HFF-Myc (cell line): Measurements from ENCODE around the gene CDH23.

ENCODE experiments used
- DNase-seq: peaks from one replicate; pipeline ENCODE4 v3.0.0-alpha.2; 2011; ENCODE audit warnings: low read depth; ENCODE audit errors: extremely low read depth
- H3K4me3 ChIP-seq: replicated peaks from 2 replicates; pipeline ENCODE4 v1.5.1; 2011; ENCODE audit warnings: low read depth, mild to moderate bottlenecking, control low read depth, low read length
- TF ChIP-seq, protein P1 (sequence below): IDR thresholded peaks from 2 replicates; pipeline ENCODE4 v1.5.1; 2012; ENCODE audit warnings: mild to moderate bottlenecking, low read depth, low read length, control low read depth; ENCODE audit errors: missing control alignments

Gene CDH23

DNA sequence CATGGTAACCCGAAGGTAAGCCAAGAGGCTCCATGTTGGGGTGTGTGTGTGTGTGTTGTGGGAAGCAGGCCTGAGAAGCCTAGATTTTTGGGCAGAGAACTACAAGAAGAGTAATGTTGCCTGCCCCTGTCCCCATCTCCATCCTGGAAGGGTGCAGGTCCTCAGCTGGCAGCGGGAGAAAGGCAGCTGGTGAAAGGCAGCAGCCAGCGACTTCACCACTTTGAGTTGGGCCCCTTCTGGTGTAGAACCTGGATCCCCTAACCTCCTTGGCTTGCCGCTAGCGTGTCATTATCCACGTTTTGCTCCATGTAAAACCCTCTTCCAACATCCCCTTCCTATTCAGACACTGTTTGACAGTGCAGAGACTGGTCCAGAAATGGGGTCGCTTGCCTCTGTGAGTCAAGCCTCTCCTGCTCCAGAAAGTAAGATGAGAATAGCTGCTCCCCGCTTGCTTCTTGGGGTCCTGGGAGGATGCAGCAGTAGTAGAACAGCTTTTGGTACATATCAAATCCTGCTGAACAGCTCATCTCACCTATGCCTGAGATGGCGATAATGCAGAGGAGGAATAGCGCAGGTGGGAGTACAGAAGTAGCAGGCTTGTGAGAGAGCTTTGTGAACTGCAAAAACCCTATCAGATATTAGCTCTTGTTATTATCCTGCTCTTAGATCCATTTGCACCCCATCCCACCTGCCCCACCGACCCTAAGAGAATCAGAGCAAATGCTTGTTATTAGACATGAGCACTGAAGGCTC, 22.1 kb upstream of the CDH23 start:
- no peak for DNase-seq
- no peak overlapping the region for H3K4me3 ChIP-seq
- TF ChIP-seq, protein P1, sequence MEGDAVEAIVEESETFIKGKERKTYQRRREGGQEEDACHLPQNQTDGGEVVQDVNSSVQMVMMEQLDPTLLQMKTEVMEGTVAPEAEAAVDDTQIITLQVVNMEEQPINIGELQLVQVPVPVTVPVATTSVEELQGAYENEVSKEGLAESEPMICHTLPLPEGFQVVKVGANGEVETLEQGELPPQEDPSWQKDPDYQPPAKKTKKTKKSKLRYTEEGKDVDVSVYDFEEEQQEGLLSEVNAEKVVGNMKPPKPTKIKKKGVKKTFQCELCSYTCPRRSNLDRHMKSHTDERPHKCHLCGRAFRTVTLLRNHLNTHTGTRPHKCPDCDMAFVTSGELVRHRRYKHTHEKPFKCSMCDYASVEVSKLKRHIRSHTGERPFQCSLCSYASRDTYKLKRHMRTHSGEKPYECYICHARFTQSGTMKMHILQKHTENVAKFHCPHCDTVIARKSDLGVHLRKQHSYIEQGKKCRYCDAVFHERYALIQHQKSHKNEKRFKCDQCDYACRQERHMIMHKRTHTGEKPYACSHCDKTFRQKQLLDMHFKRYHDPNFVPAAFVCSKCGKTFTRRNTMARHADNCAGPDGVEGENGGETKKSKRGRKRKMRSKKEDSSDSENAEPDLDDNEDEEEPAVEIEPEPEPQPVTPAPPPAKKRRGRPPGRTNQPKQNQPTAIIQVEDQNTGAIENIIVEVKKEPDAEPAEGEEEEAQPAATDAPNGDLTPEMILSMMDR: no peak

DNA sequence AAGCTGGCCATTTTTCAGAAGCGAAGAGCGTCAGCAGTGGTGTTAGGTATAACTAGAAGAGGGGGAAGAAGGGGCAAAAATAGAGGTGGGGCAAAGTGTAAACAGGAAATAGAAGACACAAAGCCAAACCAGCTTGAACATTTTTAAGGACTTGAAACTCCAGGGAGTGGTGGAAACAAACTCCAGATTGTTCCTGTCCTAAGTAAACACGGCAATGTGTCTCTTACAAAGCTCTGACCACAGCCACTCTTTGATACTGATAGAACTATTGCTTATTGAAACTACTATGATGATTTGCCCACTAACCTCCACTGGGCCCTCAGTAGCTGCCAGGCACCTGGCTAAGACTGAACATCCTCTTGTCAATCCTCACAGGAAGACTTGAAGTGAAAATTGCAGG, 20.8 kb upstream of the CDH23 start:
- H3K4me3 ChIP-seq: no peak overlapping the region
- no peak for DNase-seq
- TF ChIP-seq, protein P1: no peak

DNA sequence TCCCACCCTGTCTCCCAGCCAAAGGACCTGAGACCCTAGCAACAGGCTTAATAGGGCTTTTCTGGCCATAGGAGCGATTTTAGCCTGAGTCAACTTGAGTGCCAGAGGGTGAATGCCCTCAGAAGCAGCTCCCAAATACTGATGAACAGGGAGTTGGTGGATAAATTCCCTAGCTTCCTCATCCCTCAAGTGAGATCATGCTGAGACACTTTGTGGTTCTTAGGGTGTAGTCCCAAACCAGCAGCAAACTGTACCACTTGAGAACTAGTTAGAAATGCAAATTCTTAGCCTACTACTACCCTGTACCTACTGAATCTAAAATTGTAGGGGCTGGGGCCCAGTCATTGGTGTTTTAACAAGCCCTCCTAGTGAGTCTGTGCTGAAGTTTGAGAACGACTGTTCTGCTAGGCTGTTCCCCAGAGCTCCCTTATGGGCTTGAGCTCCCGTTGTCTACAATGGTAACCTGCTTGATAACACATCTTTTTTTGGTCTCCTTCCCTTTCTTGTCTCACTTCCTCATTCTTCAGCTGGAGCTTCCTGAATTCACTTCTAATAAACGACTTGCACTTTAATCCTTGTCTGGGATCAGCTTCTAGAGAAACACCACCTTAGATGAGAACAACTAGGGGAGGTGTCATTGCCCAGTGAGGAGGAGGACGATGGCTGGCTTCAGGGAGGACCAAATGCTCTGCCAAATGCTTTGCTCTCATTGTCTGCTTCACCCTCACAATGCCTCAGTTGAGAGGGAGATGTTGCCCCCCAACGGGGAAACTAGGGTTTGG, 18.2 kb upstream of the CDH23 start:
- TF ChIP-seq, protein P1: no peak
- no peak for DNase-seq
- H3K4me3 ChIP-seq: no peak overlapping the region

DNA sequence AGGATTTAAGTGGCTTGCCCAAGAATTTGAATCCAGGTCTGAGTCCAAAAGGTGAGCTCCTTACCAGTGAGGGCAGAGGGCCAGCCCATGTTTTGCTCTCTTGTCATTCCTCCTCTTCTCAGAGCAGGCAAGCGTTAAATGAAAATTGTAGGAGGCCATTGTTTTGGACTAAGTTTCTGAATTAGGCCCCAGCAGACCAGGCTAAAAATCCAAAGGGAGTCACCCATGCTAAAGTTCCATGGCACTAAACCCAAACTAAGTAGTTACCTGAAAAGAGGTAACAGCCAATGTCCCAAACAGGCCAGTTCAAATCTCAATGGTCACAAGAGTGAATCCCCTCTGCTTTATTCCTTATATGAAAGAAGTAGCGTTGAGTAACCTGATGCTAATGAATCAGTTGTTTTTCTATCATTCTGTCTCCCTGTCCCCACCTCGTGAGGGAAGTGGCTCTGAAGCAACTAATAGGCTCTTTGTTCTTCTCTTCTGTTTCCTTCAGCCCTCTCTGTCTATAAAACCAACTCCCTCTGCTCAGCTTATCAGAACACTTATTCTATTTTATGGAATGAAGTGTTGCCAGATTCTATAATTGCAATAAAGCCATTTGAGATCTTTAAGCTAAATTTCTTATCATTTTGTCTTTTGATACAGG, 17.5 kb upstream of the CDH23 start:
- TF ChIP-seq, protein P1: no peak
- DNase-seq: no peak

DNA sequence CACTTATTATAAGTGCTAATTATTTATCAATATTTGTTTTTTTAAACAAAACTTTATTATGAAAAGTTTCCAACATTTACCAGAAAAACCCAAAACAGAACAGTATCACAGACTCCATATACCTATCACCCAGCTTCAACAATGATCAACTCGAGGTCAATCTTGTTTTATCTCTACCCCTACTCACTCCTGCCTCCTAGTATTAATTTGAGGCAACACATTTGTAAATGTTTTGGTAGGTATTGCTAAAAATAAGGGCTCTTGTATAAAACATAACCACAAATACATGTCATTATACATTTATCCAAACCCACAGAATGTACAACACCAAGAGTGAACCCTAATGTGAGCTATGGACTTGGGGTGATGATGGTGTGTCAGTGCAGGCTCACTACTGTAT, 15.9 kb upstream of the CDH23 start:
- no peak overlapping the region for H3K4me3 ChIP-seq
- no peak for DNase-seq
- TF ChIP-seq, protein P1: no peak

More for the DNA sequence above, 17.5 kb upstream of the CDH23 start:
- no peak overlapping the region for H3K4me3 ChIP-seq

DNA sequence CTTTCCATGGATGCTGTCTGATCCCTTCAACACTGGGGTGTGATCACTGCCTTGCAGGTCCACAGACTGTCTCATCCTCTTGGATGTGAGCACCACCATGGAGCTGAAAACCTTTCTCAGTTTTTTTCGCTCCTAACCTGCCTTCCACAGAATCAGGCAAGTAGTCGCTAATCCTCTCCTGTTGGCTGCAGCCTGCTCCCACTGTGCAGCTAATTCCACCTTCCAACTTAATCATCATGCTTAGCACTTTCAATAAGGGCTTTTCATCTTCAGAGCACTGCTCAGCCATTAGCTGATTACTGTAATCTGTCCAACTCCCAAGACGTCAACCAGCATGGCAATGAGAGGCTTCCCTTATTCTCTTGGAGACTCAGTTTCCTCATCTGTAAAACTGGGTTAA, 15.1 kb upstream of the CDH23 start:
- no peak for DNase-seq
- TF ChIP-seq, protein P1: no peak
- H3K4me3 ChIP-seq: no peak overlapping the region
